Measurements from ENCODE around the gene POLE4. TPM values are rescaled to one million over a fixed set of nuclear protein-coding genes. Genes with fewer than 3 reads are reported as not detected.
A peak's percentile ranks its signal among the peaks of the same experiment; 100 is the strongest.

Gene POLE4
- polyA plus RNA-seq, 3 donors from 2014 or later, result 92.2 to 181 (median 98.5) TPM

DNA sequence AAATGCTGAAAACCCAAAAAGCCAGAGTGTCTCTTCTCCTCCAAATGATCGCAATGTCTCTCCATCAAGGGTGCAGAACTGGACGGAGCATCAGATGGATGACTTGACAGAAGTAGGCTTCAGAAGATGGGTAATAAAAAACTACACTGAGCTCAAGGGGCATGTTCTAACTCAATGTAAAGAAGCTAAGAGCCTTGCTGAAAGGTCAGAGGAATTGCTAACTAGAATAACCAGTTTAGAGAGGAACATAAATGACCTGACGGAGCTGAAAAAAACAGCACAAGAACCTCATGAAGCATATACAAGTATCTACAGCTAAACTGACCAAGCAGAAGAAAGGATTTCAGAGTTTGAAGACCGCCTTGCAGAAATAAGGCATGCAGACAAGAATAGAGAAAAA, 9.7 kb upstream of the POLE4 start:
- Mint-ChIP-seq H3K4me1 (no peaks in the 10 kb centered on the region), H3K4me3 (no peak overlapping the region), H3K9me3 (peaks cover 0 to 2% (median 0%) of the 10 kb centered on the region in 6 donors), H3K27ac (no peak overlapping the region), H3K36me3 (no peaks in the 10 kb centered on the region), H3K27me3 (ENCODE audit: low read depth in 3 of 3) (peaks cover 5 to 13% (median 9%) of the 10 kb centered on the region in 3 donors)
- no peak for DNase-seq

DNA sequence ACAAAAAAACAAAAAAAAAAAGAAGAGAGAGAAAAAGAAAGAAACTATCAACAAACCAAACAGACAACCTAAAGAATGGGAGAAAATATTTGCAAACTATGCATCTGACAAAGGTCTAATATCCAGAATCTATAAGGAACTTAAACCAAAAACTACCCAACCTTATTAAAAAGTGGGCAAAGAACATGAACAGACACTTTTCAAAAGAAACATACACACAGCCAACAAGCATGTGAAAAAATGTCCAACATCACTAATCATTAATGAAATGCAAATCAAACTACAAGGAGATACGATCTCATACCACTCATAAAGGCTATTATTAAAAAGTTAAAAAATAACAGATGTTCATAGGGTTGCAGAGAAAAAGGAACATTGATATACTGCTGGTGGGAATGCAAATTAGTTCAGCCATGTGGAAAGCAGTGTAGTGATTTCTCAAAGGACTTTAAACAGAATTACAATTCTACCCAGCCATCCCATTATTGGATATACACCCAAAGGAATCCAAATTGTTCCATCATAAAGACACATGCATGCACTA, 7.2 kb upstream of the POLE4 start:
- Mint-ChIP-seq H3K4me3 (no peak overlapping the region), H3K4me1 (no peaks in the 10 kb centered on the region), H3K27me3 (ENCODE audit: low read depth in 3 of 3) (peaks cover 4 to 13% (median 9%) of the 10 kb centered on the region in 3 donors), H3K27ac (no peak overlapping the region), H3K9me3 (peaks cover 0 to 2% (median 0%) of the 10 kb centered on the region in 6 donors), H3K36me3 (no peaks in the 10 kb centered on the region)
- DNase-seq, result no peak

DNA sequence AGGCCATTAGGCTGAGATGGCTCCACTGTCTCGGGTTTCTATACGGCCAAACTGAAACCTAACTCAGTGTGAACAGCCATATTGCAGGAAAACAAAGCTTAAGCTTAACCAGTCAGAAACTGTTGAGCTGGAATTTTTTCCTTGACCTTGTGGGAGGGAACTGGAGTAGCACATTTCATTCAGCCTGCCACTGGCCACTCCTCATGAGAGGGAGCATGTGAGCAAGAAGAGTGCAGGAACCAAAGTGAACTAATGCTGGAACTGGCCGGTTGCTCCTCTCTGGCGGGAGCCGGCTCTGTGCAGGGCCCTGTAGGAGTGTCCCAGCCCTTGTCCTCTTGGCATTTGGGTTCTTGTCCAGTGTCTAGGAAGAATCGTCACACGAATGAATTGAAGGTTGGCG, 5.9 kb upstream of the POLE4 start:
- Mint-ChIP-seq H3K9me3 (peaks cover 0 to 2% (median 0%) of the 10 kb centered on the region in 6 donors), H3K4me1 (peaks cover 0 to 6% of the 10 kb centered on the region in 2 donors), H3K4me3 (no peak overlapping the region), H3K27me3 (ENCODE audit: low read depth in 3 of 3) (peaks cover 4 to 13% (median 8%) of the 10 kb centered on the region in 3 donors), H3K27ac (no peak overlapping the region), H3K36me3 (no peaks in the 10 kb centered on the region)
- DNase-seq, result no peak

DNA sequence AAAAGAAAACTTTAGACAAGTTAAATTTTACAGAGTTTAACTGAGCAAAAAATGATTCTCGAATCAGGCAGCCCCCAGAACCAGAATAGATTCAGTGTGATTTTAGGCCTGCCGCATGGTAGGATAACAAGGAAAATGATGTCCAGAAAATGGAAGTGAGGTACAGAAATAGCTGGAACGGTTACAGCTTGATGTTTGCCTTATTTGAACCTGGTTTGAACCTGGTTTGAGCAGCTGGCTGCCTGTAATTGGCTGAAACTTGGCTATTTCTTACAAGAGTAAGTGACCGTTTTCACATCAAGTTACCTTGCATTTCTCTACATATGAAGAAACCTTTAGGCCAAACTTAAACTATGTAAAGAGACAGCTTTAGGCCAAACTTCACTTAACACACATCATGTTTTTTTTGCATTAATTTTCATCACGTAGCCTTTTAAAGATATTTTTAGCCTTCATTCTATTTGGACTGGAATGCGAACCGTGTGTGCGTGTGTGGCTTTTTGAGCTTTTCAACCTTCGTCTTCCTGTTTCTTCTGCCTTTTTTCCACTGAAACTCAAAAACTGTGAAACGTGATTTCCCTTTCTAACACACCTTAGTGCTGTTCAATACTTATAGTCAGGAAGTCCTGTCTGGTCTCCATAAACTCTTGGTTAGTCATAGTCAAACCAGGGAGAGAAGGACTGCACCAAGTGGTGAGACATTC, 4.5 kb upstream of the POLE4 start:
- H3K4me1 Mint-ChIP-seq, result peaks cover 8 to 18% of the 10 kb centered on the region in 2 donors

DNA sequence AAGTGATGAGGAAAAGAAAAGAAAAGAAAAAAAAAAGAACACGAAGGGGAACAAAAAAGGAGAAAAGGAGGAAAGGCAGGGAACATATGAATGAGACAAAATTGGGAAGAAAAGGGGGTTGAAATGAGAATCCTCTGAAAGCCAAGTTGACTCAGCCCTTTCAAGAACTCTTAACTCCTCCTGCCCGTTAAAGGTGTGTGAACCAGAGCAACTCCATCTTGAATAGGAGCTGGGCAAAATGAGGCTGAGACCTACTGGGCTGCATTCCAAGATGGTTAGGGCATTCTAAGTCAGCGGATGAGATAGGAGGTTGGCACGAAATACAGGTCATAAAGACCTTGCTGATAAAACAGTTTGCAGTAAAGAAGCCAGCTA, 4.0 kb upstream of the POLE4 start:
- Mint-ChIP-seq H3K4me3 (no peak overlapping the region), H3K4me1 (peaks cover 13 to 24% of the 10 kb centered on the region in 2 donors), H3K9me3 (peaks cover 0 to 2% (median 0%) of the 10 kb centered on the region in 6 donors), H3K27ac (no peak overlapping the region), H3K36me3 (no peaks in the 10 kb centered on the region), H3K27me3 (ENCODE audit: low read depth in 3 of 3) (peaks cover 3 to 5% (median 4%) of the 10 kb centered on the region in 3 donors)
- DNase-seq, result no peak

More for the DNA sequence above, 4.5 kb upstream of the POLE4 start:
- Mint-ChIP-seq H3K27ac (no peak overlapping the region), H3K4me3 (no peak overlapping the region), H3K27me3 (ENCODE audit: low read depth in 3 of 3) (peaks cover 3 to 5% (median 4%) of the 10 kb centered on the region in 3 donors), H3K9me3 (peaks cover 0 to 2% (median 0%) of the 10 kb centered on the region in 6 donors), H3K36me3 (no peaks in the 10 kb centered on the region)
- no peak for DNase-seq

DNA sequence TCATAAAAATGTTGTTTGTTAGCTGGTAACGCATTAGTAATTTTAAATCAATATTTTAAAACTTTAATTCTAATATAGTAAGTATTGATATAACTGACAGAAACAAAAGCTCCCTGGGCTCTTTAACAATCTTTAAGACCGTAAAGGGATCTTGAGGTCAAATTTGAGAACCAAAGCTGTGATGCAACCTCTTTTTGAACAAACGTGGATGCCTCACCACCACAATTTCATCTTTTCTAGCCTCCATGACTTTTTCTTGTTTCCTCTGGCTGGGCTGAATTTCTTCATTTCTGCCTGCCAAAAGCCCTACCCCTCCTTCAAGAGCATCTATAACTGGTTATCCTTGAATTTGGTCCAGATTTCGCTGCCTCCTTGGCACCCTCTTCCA, 563 bp upstream of the POLE4 start:
- peaks cover 0 to 4% (median 2%) of the 10 kb centered on the region in 3 donors for H3K27me3 Mint-ChIP-seq (ENCODE audit: low read depth in 3 of 3)

DNA sequence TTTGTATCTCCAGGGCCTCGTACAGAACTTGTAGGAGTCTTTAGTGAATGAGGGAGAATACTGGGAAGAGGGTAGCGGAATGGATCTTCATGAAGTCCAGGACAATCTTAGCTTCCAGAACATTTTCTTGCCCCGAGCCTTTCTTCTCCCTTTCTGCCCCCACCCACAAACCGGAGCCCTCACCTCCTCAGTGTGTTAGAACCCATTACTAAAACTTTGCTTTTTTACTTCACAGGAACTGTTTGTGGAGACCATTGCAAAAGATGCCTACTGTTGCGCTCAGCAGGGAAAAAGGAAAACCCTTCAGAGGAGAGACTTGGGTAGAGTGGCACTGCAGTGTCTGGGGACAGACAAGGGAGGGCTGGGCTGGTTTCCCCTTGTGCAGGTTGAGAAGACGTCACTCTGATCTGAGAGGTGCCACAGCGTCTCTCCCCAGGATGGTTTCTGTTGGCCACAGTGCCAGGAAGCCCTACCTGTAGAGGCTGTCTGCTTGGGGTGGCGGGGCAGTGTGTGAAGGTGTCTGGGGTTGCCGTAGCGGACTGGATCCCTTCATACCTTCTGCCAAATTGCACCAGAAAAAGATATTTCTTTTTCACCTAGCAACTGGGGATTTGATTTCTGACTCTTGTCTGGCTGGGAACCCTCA, 786 bp downstream of the POLE4 start:
- Mint-ChIP-seq H3K9me3 (no peaks in the 10 kb centered on the region), H3K36me3 (peaks cover 13 to 25% (median 22%) of the 10 kb centered on the region in 3 donors), H3K4me3 (peak overlapping the region; percentile 79 to 87 (median 86)), H3K27me3 (ENCODE audit: low read depth in 3 of 3) (peaks cover 0 to 4% (median under 1%) of the 10 kb centered on the region in 3 donors), H3K4me1 (peaks cover 20 to 53% of the 10 kb centered on the region in 2 donors), H3K27ac (peak overlapping the region; percentile 64 to 86 (median 84))
- DNase-seq, result peak; percentile 9 to 20 (median 14)

More for the DNA sequence above, 563 bp upstream of the POLE4 start:
- H3K36me3 Mint-ChIP-seq, result peaks cover 9 to 18% (median 16%) of the 10 kb centered on the region in 3 donors
- H3K4me1 Mint-ChIP-seq, result peaks cover 20 to 53% of the 10 kb centered on the region in 2 donors
- peak overlapping the region; percentile 56 to 93 (median 84) for H3K27ac Mint-ChIP-seq
- DNase-seq, result no peak
- peak overlapping the region; percentile 68 to 87 (median 84) for H3K4me3 Mint-ChIP-seq
- H3K9me3 Mint-ChIP-seq, result no peaks in the 10 kb centered on the region

DNA sequence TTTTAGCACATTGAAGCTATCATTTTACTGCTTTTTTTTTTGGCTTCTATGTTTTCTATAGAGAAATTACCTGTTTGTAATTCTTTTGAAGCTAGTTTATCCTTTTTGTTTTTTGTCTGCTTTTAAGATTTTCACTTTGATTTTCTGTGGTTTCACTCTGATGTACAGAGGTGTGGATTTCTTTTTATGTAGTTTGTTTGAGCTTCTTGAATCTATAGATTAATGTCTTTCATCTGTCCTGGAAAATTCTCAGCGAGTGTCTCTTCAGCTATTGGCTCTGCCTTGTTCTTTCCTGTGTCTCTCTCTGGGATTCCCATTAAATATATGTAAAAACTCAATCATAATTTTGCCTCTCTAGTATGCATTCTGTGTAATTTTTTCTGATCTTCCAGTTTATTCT, 8.4 kb downstream of the POLE4 start:
- DNase-seq, result no peak
- Mint-ChIP-seq H3K9me3 (peaks cover 0 to 2% (median 0%) of the 10 kb centered on the region in 6 donors), H3K36me3 (peaks cover 22 to 45% (median 41%) of the 10 kb centered on the region in 3 donors), H3K27ac (peak overlapping the region in 1 of 6 donors; percentile 3), H3K4me3 (no peak overlapping the region), H3K4me1 (peaks cover 2 to 8% of the 10 kb centered on the region in 2 donors), H3K27me3 (ENCODE audit: low read depth in 3 of 3) (peaks cover 0 to 1% (median 0%) of the 10 kb centered on the region in 3 donors)

DNA sequence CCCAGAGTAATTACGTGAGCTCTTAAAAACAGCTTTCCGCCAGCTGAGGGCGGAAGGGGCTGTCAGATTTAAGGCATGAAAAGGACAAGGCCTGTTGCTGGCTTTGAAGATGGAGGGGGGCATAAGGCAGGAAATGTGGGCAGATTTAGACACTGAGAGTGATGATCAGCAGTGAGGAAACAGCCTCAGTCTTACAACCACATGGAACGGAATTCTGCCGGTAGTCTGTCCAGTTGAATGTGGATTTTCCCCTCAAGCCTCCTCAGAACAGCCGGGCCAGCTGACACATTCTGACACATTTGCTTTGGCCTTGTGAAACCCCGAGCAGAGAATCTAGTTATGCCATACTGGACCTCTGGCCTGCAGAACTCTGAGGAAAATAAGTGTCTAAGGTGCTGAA, 16.6 kb downstream of the POLE4 start:
- Mint-ChIP-seq H3K4me3 (no peak overlapping the region), H3K9me3 (peaks cover 0 to 2% (median 0%) of the 10 kb centered on the region in 6 donors), H3K27ac (no peak overlapping the region), H3K36me3 (peaks cover 0 to 15% (median 13%) of the 10 kb centered on the region in 3 donors), H3K4me1 (no peaks in the 10 kb centered on the region), H3K27me3 (ENCODE audit: low read depth in 3 of 3) (peaks cover 0 to 1% (median 0%) of the 10 kb centered on the region in 3 donors)
- no peak for DNase-seq

DNA sequence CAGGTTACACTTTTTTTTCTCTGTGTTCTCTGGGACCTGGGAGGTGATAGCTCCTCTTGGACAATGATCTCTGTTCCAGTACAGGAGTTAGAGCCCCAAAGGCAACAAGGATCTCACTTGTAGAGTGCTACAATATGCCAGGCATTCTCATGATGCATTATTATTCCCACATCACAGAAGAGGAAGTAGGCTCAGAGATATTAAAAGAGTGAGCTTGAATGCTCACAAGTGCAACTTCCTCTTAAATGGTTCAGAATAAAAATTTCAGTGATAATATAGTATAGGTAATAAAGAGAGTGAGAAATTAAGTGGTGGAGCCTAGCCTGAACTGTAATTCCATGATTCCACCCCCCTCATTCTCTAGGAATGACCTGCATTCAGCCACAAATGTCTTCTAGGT, 21.4 kb downstream of the POLE4 start:
- DNase-seq, result no peak
- no peaks in the 10 kb centered on the region for H3K4me1 Mint-ChIP-seq
- peaks cover 0 to 1% (median 0%) of the 10 kb centered on the region in 3 donors for H3K27me3 Mint-ChIP-seq (ENCODE audit: low read depth in 3 of 3)
- H3K36me3 Mint-ChIP-seq, result peaks cover 0 to 15% (median 7%) of the 10 kb centered on the region in 3 donors
- H3K4me3 Mint-ChIP-seq, result no peak overlapping the region
- H3K9me3 Mint-ChIP-seq, result no peaks in the 10 kb centered on the region
- H3K27ac Mint-ChIP-seq, result no peak overlapping the region

DNA sequence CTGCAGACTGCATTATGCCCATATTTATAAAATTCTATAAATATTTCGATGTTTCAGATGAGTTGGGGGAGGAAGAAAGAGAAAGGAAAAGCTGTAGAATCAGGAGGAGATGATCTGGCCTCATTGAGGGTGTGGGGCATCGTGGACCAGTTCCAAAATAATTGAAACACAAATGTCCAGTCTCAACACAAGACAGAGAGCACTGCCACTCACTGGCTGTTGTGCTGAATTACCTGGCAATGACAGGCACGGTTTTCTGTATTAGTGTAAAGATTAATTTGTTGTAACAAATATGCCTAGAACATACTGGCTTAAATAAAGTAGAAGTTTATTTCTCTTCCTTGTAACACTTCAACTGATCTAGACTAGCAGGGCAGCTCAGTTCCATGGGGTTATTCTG, 24.1 kb downstream of the POLE4 start:
- H3K27ac Mint-ChIP-seq, result no peak overlapping the region
- no peaks in the 10 kb centered on the region for H3K4me1 Mint-ChIP-seq
- DNase-seq, result no peak
- H3K36me3 Mint-ChIP-seq, result peaks cover 0 to 12% (median 9%) of the 10 kb centered on the region in 3 donors
- H3K4me3 Mint-ChIP-seq, result no peak overlapping the region
- peaks cover 0 to 3% (median 0%) of the 10 kb centered on the region in 3 donors for H3K27me3 Mint-ChIP-seq (ENCODE audit: low read depth in 3 of 3)
- no peaks in the 10 kb centered on the region for H3K9me3 Mint-ChIP-seq

DNA sequence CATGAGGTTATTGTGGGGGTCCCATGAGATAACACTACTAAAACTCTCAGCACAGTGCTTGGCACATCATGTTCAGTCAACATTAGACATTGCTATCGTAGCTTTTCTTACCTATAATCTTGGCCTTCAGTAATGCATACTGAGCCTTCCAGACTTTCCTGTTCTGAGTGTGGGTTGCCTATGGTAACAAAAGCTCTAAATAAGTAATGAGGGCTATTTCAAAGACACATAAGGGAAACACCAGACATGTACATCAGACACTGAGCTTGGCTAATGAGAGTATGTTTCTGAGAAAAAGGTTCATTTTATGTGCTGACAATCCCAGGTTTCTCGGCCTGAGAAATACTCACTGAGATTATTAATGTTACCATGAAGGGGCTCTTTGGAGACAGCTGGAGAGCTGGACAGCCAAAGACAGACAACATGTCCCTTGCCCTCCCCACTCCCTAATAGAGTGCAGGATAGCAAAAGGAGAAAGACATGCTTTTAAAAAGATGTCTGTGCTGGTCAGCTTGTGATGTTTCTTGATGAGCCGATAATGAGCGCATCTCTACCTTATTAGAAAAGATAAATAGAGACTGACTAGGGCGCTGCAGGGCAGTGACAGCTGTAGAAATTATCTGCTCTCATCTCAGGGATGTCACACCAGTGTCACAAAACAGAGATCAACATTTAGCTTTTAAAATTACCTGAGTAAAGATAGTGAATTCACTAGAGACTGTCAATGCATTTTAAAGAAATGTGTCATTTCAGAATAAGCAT, 25.4 kb downstream of the POLE4 start:
- DNase-seq, result no peak
- H3K27ac Mint-ChIP-seq, result no peak overlapping the region
- H3K27me3 Mint-ChIP-seq (ENCODE audit: low read depth in 3 of 3), result peaks cover 0 to 2% (median 0%) of the 10 kb centered on the region in 3 donors
- H3K36me3 Mint-ChIP-seq, result peaks cover 0 to 11% (median 9%) of the 10 kb centered on the region in 3 donors
- peaks cover 0 to 2% (median 0%) of the 10 kb centered on the region in 6 donors for H3K9me3 Mint-ChIP-seq
- no peaks in the 10 kb centered on the region for H3K4me1 Mint-ChIP-seq
- no peak overlapping the region for H3K4me3 Mint-ChIP-seq

DNA sequence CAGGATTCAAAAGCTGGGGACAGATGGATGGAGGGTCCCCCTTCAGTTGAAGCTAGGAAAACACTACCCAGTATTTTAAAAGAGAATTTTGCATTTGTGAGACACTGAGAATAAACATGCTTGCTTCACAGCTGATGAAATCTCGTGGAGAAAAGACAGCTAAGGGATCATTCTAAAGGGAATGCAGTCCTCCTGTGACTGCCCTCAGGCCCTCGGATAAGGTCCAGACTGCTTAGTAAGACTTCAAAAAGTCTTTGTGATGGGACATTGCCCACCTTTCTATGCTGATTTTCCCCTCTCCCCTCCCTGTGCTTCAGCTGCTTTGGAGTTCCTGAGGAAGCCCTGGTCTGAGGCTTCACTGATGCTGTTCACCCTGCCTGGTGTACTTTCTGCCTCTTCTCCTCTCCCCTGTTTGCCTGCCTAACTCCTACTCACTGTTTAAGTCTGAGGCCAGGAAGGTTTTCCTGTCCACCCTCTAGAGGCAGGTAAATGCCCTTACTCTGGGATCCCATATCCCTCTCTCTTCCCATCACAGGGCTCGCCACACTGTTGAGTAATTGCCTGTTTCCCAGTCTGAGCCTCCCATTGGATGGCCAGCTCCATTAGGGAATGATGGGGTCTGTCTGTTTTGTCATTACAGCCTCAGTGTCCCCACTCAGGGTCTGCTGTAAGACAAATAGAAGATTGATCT, 26.6 kb downstream of the POLE4 start:
- peaks cover 0 to 2% (median 0%) of the 10 kb centered on the region in 6 donors for H3K9me3 Mint-ChIP-seq
- DNase-seq, result no peak
- H3K27ac Mint-ChIP-seq, result peak overlapping the region in 1 of 6 donors; percentile 6
- H3K4me1 Mint-ChIP-seq, result no peaks in the 10 kb centered on the region
- no peak overlapping the region for H3K4me3 Mint-ChIP-seq
- H3K36me3 Mint-ChIP-seq, result peaks cover 0 to 16% (median 12%) of the 10 kb centered on the region in 3 donors
- H3K27me3 Mint-ChIP-seq (ENCODE audit: low read depth in 3 of 3), result peaks cover 0 to 2% (median 0%) of the 10 kb centered on the region in 3 donors
